ENCODE measurements around the gene CCDC87.

DNA sequence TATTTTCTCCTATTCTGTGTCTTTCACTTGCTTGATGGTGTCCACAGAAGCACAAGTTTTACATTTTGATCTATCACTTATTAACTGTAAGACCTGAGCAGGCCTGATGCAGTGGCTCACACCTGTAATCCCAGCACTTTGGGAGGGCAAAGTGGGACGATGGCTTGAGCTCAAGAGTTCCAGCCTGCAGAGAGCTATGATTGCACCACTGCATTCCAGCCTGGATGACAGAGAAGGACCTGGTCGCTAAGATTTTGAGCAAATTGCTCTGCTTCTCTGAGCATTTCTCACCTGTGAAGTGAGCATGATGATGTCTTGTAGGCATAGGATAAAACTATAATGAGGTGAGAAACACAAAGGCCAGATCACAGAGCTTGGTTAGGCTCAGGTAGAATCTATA, 6.7 kb downstream of the CCDC87 start:
- TF ChIP-seq, protein P1, sequence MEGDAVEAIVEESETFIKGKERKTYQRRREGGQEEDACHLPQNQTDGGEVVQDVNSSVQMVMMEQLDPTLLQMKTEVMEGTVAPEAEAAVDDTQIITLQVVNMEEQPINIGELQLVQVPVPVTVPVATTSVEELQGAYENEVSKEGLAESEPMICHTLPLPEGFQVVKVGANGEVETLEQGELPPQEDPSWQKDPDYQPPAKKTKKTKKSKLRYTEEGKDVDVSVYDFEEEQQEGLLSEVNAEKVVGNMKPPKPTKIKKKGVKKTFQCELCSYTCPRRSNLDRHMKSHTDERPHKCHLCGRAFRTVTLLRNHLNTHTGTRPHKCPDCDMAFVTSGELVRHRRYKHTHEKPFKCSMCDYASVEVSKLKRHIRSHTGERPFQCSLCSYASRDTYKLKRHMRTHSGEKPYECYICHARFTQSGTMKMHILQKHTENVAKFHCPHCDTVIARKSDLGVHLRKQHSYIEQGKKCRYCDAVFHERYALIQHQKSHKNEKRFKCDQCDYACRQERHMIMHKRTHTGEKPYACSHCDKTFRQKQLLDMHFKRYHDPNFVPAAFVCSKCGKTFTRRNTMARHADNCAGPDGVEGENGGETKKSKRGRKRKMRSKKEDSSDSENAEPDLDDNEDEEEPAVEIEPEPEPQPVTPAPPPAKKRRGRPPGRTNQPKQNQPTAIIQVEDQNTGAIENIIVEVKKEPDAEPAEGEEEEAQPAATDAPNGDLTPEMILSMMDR (IDR thresholded peaks at IDR 0.05) = no peak
- no peak for TF ChIP-seq POLR2A (IDR thresholded peaks at IDR 0.05)

Data from Peyer's patch (tissue), 4 donors.